HG03442 (cell line): ENCODE data around the gene POU2F3.

ENCODE experiments used
- ATAC-seq: cut with Tn5 transposase; IDR thresholded peaks from one replicate; pipeline ENCODE4 v1.9.1; 2021; ENCODE audit warnings: mild to moderate bottlenecking, moderate library complexity; ENCODE audit not compliant: unreplicated experiment

The POU2F3 gene

GRCh38 chr11:120280600-120281051 is 40.7 kb downstream of the POU2F3 start:
- no peak for ATAC-seq

- ATAC-seq: no peak
These were observed 41.3 kb downstream of the POU2F3 start for GRCh38 chr11:120281143-120281795.

GRCh38 chr11:120283124-120283523 is 43.2 kb downstream of the POU2F3 start:
- no peak for ATAC-seq

GRCh38 chr11:120284272-120284671 is 44.3 kb downstream of the POU2F3 start:
- no peak for ATAC-seq

GRCh38 chr11:120285256-120285655 is 45.3 kb downstream of the POU2F3 start:
- ATAC-seq: no peak

- no peak for ATAC-seq
These were observed 48.1 kb downstream of the POU2F3 start for GRCh38 chr11:120288021-120288420.

- no peak for ATAC-seq
These were observed 49.5 kb downstream of the POU2F3 start for GRCh38 chr11:120289426-120289825.

- ATAC-seq: no peak
These were observed 51.0 kb downstream of the POU2F3 start for GRCh38 chr11:120290956-120291355.

- no peak for ATAC-seq
These were observed 53.3 kb downstream of the POU2F3 start for GRCh38 chr11:120293038-120293800.

- ATAC-seq: no peak
These were observed 54.2 kb downstream of the POU2F3 start for GRCh38 chr11:120294096-120294495.

- ATAC-seq: no peak
These were observed 55.2 kb downstream of the POU2F3 start for GRCh38 chr11:120295099-120295498.

- ATAC-seq: no peak
These were observed 56.6 kb downstream of the POU2F3 start for GRCh38 chr11:120296554-120296953.

GRCh38 chr11:120298461-120298860 is 58.5 kb downstream of the POU2F3 start:
- no peak for ATAC-seq

GRCh38 chr11:120302001-120302805 is 62.3 kb downstream of the POU2F3 start:
- ATAC-seq: no peak

- ATAC-seq: peak; percentile 73
These were observed 63.2 kb downstream of the POU2F3 start for GRCh38 chr11:120303004-120303637.

GRCh38 chr11:120304526-120304925 is 64.6 kb downstream of the POU2F3 start:
- ATAC-seq: no peak

GRCh38 chr11:120305286-120305685 is 65.3 kb downstream of the POU2F3 start:
- no peak for ATAC-seq

GRCh38 chr11:120306519-120307242 is 66.7 kb downstream of the POU2F3 start:
- ATAC-seq: no peak

GRCh38 chr11:120307476-120307875 is 67.5 kb downstream of the POU2F3 start:
- ATAC-seq: no peak

GRCh38 chr11:120308081-120308480 is 68.1 kb downstream of the POU2F3 start:
- no peak for ATAC-seq
